ENCODE data around the gene NTSR1. TPM values are rescaled to one million over a fixed set of nuclear protein-coding genes. Genes with fewer than 3 reads are reported as not detected.

Gene NTSR1
- total RNA-seq, 2 experiments from 2014 or later = not detected

DNA sequence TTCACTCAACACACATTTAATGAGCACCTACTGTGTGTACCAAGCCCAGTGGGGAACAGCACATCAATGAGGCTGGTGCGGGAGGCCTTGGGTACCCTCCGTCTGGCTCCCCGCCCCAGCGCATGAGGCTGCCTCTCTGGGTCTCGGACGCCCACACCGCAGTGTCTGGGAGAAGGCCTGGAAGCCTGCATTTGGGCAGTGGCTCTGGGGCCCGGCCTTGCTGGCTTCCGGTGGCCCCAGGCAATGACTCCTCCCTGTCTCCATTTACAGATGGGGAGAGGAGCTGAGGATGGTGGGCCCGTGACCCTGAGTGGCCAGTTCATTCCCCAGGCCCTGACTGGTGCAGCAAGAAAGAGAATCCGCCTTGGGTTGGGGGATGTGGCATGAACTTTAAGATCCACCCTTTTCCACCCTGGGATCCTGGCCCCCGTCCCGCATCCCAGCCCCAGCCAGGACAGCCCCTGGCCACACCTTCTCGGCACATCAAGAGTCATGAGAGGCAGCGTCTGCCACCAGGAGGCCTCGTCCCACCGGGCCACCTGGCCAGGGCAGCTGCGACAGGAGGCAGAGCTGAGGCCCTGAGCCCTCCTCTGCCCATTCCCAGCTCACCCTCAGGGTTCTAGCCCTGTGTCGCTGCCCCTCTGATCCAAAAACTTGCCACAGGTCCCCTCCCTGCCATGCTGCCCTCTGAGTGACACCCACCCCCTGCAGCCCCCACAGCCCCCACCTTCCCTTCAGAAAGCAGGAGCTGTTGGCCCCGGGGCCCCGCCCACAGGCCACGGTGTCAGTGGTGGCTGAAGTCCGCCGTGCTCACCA, 70.2 kb downstream of the NTSR1 start:
- no peaks in the 10 kb centered on the region for H3K9me3 Mint-ChIP-seq
- no peaks in the 10 kb centered on the region for H3K36me3 Mint-ChIP-seq
- no peaks in the 10 kb centered on the region for H3K27me3 Mint-ChIP-seq
- POLR2A ChIA-PET = no interaction called here
- no peak overlapping the region for H3K4me3 Mint-ChIP-seq
- peaks cover 34% of the 10 kb centered on the region for H3K4me1 Mint-ChIP-seq (ENCODE audit: low read depth)
- DNase-seq = no peak
- intact Hi-C loops (cut with micrococcal nuclease) = no loop called here
- no peak overlapping the region for H3K27ac Mint-ChIP-seq
- CTCF ChIA-PET = interaction anchor here (1.9 kb wide), 1 partner anchor 12 kb away, joined by 7 read pairs; no protein-coding TSS in a partner anchor

DNA sequence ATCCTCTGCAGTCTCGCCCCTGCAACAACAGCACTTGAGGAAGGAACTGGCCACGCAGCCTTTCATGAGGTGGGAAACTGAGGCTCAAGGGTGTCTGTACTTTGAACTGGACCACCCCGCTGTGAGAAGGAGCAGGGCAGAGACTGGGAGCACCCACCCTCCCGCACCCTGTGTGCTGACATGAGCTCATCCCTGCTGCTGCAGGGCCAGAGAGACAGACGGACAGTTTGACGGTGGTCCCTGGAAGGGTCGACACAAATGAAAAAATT, 70.7 kb downstream of the NTSR1 start:
- POLR2A ChIA-PET = no interaction called here
- CTCF ChIA-PET = interaction anchor here (1.9 kb wide), 1 partner anchor 12 kb away, joined by 7 read pairs; no protein-coding TSS in a partner anchor
- peaks cover 30% of the 10 kb centered on the region for H3K4me1 Mint-ChIP-seq (ENCODE audit: low read depth)
- no peaks in the 10 kb centered on the region for H3K9me3 Mint-ChIP-seq
- H3K4me3 Mint-ChIP-seq = no peak overlapping the region
- no peak overlapping the region for H3K27ac Mint-ChIP-seq
- H3K27me3 Mint-ChIP-seq = no peaks in the 10 kb centered on the region
- DNase-seq = no peak
- H3K36me3 Mint-ChIP-seq = no peaks in the 10 kb centered on the region
- intact Hi-C loops (cut with micrococcal nuclease) = no loop called here

DNA sequence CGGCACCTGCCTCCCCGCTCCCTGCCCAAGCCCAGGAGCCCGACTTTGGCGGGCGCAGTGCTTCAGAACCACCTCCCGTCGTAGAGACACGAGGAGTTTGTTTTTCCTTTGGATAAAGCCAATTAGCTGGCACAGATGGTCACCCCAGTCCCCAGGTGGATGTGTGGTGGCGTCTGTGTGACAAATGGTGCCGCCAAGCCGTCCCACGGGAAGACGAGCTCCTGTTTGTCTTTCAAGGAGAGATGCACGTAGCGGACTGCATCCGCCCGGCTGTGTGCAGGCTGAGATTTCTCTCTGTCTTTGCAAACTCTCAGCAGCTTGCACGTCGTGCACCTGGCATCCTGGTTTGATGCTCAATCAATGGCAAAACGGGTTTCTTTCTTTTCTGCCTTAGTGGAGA, 71.6 kb downstream of the NTSR1 start:
- CTCF ChIA-PET = interaction anchor here (1.9 kb wide), 1 partner anchor 11 kb away, joined by 7 read pairs; no protein-coding TSS in a partner anchor
- POLR2A ChIA-PET = no interaction called here
- intact Hi-C loops (cut with micrococcal nuclease) = no loop called here
- no peak overlapping the region for H3K27ac Mint-ChIP-seq
- H3K4me3 Mint-ChIP-seq = no peak overlapping the region
- H3K4me1 Mint-ChIP-seq (ENCODE audit: low read depth) = peaks cover 22% of the 10 kb centered on the region
- no peaks in the 10 kb centered on the region for H3K9me3 Mint-ChIP-seq
- DNase-seq = no peak
- no peaks in the 10 kb centered on the region for H3K27me3 Mint-ChIP-seq
- H3K36me3 Mint-ChIP-seq = no peaks in the 10 kb centered on the region

DNA sequence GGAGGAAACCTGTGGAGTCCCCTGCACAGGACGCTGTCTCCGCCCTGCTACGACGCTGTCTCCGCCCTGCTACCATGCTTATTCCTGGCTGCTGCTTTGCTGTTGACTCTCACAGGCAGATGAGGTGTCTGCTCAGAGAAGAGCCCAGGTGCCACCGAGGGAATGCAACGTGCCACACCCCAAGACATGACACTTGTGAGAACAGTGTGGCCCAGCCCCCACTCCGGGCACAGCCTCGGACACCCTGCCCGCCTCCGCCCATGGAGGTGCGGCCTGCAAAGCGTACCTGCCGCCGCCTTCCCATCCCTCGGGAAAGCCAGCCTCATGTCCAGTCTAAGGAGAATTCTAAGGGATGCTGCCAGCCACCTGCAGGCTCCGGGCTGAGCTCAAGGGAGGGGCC, 72.1 kb downstream of the NTSR1 start:
- no peaks in the 10 kb centered on the region for H3K9me3 Mint-ChIP-seq
- peaks cover 18% of the 10 kb centered on the region for H3K4me1 Mint-ChIP-seq (ENCODE audit: low read depth)
- ChIA-PET POLR2A (no interaction called here), CTCF (interaction anchor here (1.9 kb wide), 1 partner anchor 10 kb away, joined by 7 read pairs; no protein-coding TSS in a partner anchor)
- no peak overlapping the region for H3K27ac Mint-ChIP-seq
- H3K4me3 Mint-ChIP-seq = no peak overlapping the region
- H3K36me3 Mint-ChIP-seq = no peaks in the 10 kb centered on the region
- H3K27me3 Mint-ChIP-seq = no peaks in the 10 kb centered on the region
- intact Hi-C loops (cut with micrococcal nuclease) = no loop called here
- DNase-seq = no peak

DNA sequence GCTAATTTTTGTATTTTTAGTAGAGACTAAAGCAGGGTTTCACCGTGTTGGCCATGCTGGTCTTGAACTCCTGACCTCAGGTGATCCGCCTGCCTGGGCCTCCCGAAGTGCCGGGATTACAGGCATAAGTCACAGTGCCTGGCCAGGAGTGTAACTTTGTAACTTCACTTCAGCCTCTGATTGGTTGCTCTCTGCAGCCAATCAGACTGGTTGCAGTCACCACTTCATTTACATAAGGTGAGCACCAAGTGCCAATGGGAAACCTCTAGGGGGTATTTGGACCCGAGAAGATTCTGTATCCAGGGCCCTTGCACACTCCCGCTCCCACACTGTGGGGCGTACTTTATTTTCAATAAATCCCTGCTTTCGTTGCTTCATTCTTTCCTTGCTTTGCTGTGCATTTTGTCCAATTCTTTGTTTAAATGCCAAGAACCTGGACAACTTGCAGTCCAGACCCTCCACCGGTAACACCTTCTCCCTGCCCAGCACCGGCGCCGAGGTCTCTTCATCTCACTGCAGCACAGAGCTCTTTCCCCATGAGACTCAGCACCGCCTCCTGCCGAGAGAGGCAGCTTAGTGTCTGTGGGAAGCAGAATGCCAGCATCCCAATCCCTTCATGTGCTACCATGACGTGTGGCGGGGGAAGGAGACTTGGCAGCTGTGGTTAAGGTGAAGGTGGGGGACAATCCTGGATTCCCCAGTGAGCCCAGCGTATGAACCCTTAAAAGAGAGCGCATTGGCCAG, 73.7 kb downstream of the NTSR1 start:
- Mint-ChIP-seq H3K9me3 (no peaks in the 10 kb centered on the region), H3K4me1 (ENCODE audit: low read depth) (peaks cover 5% of the 10 kb centered on the region), H3K36me3 (no peaks in the 10 kb centered on the region), H3K4me3 (no peak overlapping the region), H3K27ac (no peak overlapping the region), H3K27me3 (no peaks in the 10 kb centered on the region)
- intact Hi-C loops (cut with micrococcal nuclease) = no loop called here
- no peak for DNase-seq
- POLR2A ChIA-PET = interaction anchor here (0.6 kb wide), 1 partner anchor 48 kb away, joined by 3 read pairs; no protein-coding TSS in a partner anchor
- CTCF ChIA-PET = interaction anchor here (1.0 kb wide), 1 partner anchor 9 kb away, joined by 5 read pairs; no protein-coding TSS in a partner anchor

DNA sequence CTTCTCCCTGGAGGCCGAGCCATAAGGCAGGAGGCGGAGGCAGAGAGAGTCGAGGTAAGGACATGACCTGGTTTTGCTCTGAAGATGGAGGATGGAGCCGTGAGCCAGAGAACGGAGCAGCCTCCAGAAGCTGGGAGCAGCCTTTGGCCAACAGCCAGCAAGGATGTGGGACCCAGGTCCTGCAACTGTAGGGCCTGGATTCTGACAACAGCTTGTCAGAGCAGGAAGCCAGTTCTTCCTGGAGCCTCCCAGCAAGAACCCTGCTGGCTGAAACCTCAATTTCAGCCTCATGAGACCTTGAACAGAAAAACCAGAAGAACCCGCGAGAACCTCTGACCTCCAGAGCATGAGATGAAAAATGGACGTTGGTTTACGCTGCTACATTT, 74.2 kb downstream of the NTSR1 start:
- Mint-ChIP-seq H3K36me3 (no peaks in the 10 kb centered on the region), H3K4me3 (no peak overlapping the region), H3K4me1 (ENCODE audit: low read depth) (peaks cover 7% of the 10 kb centered on the region), H3K9me3 (no peaks in the 10 kb centered on the region), H3K27me3 (no peaks in the 10 kb centered on the region), H3K27ac (no peak overlapping the region)
- intact Hi-C loops (cut with micrococcal nuclease) = no loop called here
- no peak for DNase-seq
- POLR2A ChIA-PET = interaction anchor here (0.6 kb wide), 1 partner anchor 49 kb away, joined by 3 read pairs; no protein-coding TSS in a partner anchor
- CTCF ChIA-PET = interaction anchor here (1.0 kb wide), 1 partner anchor 9 kb away, joined by 5 read pairs; no protein-coding TSS in a partner anchor

DNA sequence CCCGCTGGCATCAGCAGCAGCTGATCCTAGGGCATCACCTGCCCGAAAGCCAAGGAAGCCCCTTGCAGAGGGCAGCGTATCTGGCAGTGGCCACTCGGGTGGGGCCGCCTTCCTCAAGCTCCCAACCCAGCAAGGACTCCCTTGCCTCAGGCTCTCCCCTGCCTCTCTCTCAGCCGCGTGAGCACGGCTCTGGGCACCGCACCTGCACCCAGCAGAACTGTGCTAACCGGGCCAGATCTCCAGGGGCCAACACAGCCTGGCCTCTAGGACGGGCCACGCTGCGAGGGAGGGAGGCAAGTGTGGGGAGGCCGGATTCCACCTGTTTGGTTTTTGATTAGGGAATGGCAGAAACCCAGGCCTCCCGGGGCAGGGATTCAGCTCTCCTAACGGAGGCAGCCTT, 75.9 kb downstream of the NTSR1 start:
- Mint-ChIP-seq H3K4me1 (ENCODE audit: low read depth) (peaks cover 7% of the 10 kb centered on the region), H3K9me3 (no peaks in the 10 kb centered on the region), H3K36me3 (no peaks in the 10 kb centered on the region), H3K27ac (no peak overlapping the region), H3K4me3 (no peak overlapping the region), H3K27me3 (no peaks in the 10 kb centered on the region)
- intact Hi-C loops (cut with micrococcal nuclease) = no loop called here
- no peak for DNase-seq
- CTCF ChIA-PET = no interaction called here
- POLR2A ChIA-PET = no interaction called here

DNA sequence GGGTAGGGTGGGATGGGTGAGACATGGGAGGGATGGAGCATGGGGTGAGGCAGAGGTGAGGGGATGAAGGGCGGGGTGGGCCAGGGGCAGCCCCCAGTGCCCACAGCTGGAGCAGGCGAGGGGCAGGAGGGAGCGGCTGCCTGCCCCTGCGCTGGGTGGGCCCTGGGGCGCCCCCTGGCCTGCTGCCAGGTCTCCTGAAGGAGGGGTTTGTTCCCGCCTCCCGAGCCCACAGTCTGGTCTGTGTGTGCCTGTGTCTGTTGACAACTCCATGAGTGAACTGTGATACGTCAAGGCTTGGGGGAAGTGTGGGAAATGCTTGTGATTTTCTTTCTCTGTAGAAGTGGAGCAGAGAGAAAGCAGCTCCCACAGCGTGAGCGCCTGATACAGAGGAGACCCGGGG, 76.8 kb downstream of the NTSR1 start:
- ChIA-PET CTCF (no interaction called here), POLR2A (no interaction called here)
- DNase-seq = no peak
- Mint-ChIP-seq H3K9me3 (no peaks in the 10 kb centered on the region), H3K27ac (no peak overlapping the region), H3K36me3 (no peaks in the 10 kb centered on the region), H3K4me3 (no peak overlapping the region), H3K27me3 (no peaks in the 10 kb centered on the region), H3K4me1 (ENCODE audit: low read depth) (peaks cover 7% of the 10 kb centered on the region)
- intact Hi-C loops (cut with micrococcal nuclease) = no loop called here

DNA sequence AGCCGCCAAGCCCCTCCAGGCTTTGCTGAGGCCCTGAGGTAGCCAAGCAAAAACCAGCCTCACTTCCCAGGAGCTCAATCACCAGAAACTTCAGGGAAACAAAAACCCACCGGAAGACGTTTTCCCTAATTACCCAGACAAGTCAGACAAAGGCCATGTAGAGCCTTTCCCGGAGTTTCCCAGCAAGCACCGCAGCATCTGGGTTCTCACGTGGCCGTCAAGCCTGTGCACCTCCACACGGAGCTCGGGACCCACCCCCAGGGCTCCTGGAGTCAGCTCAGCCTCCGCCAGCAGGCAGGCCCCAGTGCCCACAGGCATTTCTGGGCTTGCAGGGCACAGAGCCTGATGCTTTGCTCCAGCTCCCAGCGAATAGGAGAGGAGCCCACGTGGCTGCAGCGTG, 77.5 kb downstream of the NTSR1 start:
- peaks cover 8% of the 10 kb centered on the region for H3K4me1 Mint-ChIP-seq (ENCODE audit: low read depth)
- intact Hi-C loops (cut with micrococcal nuclease) = no loop called here
- ChIA-PET CTCF (interaction anchor here (0.6 kb wide), 1 partner anchor 22 kb away, joined by 3 read pairs; no protein-coding TSS in a partner anchor), POLR2A (no interaction called here)
- H3K36me3 Mint-ChIP-seq = no peaks in the 10 kb centered on the region
- H3K9me3 Mint-ChIP-seq = no peaks in the 10 kb centered on the region
- no peaks in the 10 kb centered on the region for H3K27me3 Mint-ChIP-seq
- H3K4me3 Mint-ChIP-seq = no peak overlapping the region
- no peak for DNase-seq
- H3K27ac Mint-ChIP-seq = no peak overlapping the region

DNA sequence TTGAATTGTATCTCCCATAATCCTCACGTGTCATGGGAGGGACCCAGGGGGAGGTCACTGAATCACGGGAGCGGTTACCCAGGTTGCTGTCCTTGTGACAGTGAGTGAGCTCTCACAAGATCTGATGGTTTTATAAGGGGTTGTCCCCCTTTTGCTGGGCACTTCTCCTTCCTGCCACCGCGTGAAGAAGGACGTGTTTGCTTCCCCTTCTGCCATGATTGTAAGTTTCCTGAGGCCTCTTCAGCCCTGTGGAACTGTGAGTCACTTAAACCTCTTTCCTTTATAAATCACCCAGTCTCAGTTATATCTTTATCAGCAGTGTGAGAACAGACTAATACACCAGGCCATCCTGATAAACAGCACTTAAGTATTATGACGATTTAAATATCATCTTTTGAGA, 78.7 kb downstream of the NTSR1 start:
- intact Hi-C loops (cut with micrococcal nuclease) = no loop called here
- H3K9me3 Mint-ChIP-seq = no peaks in the 10 kb centered on the region
- H3K27me3 Mint-ChIP-seq = no peaks in the 10 kb centered on the region
- CTCF ChIA-PET = no interaction called here
- DNase-seq = no peak
- POLR2A ChIA-PET = no interaction called here
- peaks cover 13% of the 10 kb centered on the region for H3K4me1 Mint-ChIP-seq (ENCODE audit: low read depth)
- no peak overlapping the region for H3K4me3 Mint-ChIP-seq
- no peak overlapping the region for H3K27ac Mint-ChIP-seq
- no peaks in the 10 kb centered on the region for H3K36me3 Mint-ChIP-seq

DNA sequence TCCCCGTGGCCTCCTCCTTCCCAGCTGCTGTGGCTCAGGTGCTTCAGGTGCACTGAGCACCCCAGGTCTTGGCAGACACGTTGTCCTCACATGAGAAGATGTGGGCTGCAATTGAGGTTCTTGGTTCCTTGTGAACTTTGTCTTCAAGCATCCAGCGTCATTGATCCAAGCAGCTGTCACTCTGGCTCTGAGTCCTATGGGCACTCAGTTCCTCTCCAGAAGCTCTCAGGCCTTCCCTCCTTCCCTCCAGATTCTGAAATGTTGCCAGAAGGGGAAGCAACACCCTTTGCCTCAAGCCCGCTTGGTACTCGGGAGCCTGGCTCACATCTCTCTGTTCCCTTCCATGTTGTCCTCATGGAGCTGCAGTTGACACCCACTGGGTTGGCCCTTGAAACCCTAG, 79.2 kb downstream of the NTSR1 start:
- intact Hi-C loops (cut with micrococcal nuclease) = no loop called here
- POLR2A ChIA-PET = no interaction called here

DNA sequence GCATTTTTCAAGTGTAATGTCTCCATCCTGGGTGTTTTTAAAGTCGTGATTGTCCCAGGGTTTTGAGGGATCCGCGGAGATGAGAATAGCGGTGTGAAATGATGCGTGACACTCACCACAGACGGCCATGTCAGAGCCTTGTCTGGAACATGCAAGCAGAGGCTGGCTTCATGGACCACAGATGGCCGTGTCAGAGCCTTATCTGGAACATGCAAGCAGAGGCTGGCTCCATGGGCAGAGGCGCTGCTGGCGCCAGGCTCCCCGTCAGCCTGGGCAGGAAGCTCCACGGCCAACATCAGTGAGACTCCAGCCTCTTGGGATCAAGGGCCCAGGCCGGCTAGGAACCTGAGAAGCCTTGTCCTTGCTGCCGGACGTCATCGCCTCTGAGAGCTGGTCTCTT, 80.0 kb downstream of the NTSR1 start:
- Mint-ChIP-seq H3K27ac (no peak overlapping the region), H3K4me3 (no peak overlapping the region), H3K4me1 (ENCODE audit: low read depth) (peaks cover 18% of the 10 kb centered on the region), H3K9me3 (no peaks in the 10 kb centered on the region), H3K27me3 (no peaks in the 10 kb centered on the region), H3K36me3 (no peaks in the 10 kb centered on the region)
- intact Hi-C loops (cut with micrococcal nuclease) = no loop called here
- no peak for DNase-seq
- ChIA-PET CTCF (interaction anchor here (0.6 to 1.5 kb wide), 4 partner anchors 15 to 289 kb away, joined by 3 to 9 read pairs (median 6); no protein-coding TSS in a partner anchor), POLR2A (interaction anchor here (0.6 kb wide), 1 partner anchor 175 kb away, joined by 3 read pairs; no protein-coding TSS in a partner anchor)

More for the DNA sequence above, 79.2 kb downstream of the NTSR1 start:
- H3K4me1 Mint-ChIP-seq (ENCODE audit: low read depth) = peaks cover 13% of the 10 kb centered on the region
- CTCF ChIA-PET = interaction anchor here (1.3 kb wide), 1 partner anchor 288 kb away, joined by 9 read pairs; no protein-coding TSS in a partner anchor
- DNase-seq = no peak
- no peak overlapping the region for H3K4me3 Mint-ChIP-seq
- no peak overlapping the region for H3K27ac Mint-ChIP-seq
- no peaks in the 10 kb centered on the region for H3K9me3 Mint-ChIP-seq
- no peaks in the 10 kb centered on the region for H3K27me3 Mint-ChIP-seq
- no peaks in the 10 kb centered on the region for H3K36me3 Mint-ChIP-seq

Measured in activated CD4-positive, alpha-beta memory T cell treated with anti-CD3 and anti-CD28 coated beads for 36 hours (primary cell).